Inferior parietal cortex (tissue), 1 donor: Measurements from ENCODE around the gene ZNF804A.
A peak's percentile ranks its signal among the peaks of the same experiment; 100 is the strongest.

Experiments
- DNase-seq: peaks from one replicate; pipeline ENCODE4 v3.0.0-alpha.2; 2016; ENCODE audit errors: extremely low spot score

Gene ZNF804A

GRCh38 chr2:184598316-184599053 lies at the start of gene ZNF804A:
ZNF804A (plus strand) TSS chr2:184598529; CDS start chr2:184598960, 431 bp downstream.
- peak; percentile 55 for DNase-seq

- DNase-seq = no peak
These were observed 49.2 kb upstream of the ZNF804A start for GRCh38 chr2:184549153-184549552.

DNA sequence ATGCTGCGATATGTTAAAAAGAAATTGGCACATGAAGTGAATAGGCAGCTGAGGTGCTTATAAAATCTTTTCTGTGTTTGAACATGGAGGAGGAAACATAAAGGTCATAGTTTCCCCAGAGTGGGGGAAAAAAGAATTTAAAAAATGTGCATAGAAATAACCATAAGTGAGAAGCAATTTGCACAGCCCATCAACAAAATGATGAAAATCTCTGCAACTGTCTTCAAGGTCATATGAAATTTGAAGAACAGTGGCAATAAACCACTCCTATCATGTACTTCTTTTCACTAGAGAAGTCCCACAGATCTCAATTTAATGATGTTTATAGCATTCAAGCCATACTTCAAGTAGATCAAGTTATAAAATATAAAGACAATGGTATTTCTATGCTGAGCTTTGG lies 46.7 kb upstream of the ZNF804A start:
- DNase-seq = no peak

GRCh38 chr2:184554736-184555135 lies 43.6 kb upstream of the ZNF804A start:
- DNase-seq = no peak

GRCh38 chr2:184555352-184555751 lies 43.0 kb upstream of the ZNF804A start:
- no peak for DNase-seq

DNA sequence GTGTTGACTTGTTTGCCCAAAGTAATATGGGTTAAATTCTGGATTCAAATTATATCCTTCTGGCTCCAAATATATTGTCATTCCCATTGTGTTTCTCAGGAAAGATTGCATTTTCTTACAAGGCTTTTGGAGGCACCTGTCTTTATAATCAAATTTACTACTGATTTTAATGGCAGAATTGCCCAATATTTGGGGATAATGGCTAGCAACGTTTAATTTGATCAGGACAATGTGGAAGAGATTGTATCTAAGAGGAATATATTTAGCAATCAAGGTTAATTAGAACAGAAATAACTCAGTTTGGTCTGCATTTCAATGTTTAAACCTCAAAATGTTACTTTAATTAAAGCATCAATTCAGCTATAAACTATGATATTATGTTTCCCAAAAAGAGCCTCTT lies 41.7 kb upstream of the ZNF804A start:
- no peak for DNase-seq

DNA sequence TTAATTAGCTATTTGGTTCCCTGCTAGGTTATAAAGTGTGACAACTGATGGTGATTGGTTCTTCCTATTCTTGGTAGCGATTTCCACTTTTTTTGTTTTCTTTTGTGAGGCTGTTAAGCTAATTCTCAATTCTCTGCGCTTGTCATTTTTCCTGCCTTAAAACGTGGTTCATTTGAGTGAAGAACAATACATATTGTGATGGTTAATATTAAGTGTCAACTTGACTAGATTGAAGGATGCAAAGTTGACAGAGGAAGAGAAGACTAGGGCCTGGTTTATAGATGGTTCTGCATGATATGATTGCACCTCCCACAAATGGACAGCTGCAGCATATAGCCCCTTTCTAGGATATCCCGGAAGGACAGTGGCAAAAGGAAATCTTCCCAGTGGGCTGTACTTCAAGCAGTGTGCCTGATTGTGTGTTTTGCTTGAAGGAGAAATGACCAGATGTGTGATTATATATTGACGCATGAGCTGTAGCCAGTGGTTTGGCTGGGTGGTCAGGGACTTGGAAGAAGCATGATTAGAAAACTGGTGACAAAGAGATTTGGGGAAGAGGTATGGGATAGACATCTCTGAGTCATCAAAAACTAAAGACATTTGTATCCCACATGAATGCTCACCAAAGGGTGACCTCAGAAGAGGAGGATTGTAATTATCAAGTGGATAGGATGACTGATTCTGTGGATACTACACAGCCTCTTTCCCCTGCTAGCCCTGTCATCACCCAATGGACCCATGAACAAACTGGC lies 39.4 kb upstream of the ZNF804A start:
- no peak for DNase-seq

- DNase-seq = no peak
These were observed 37.7 kb upstream of the ZNF804A start for GRCh38 chr2:184560603-184561002.

GRCh38 chr2:184562532-184562931 lies 35.8 kb upstream of the ZNF804A start:
- DNase-seq = no peak

GRCh38 chr2:184564092-184564491 lies 34.2 kb upstream of the ZNF804A start:
- DNase-seq = peak; percentile 16

DNA sequence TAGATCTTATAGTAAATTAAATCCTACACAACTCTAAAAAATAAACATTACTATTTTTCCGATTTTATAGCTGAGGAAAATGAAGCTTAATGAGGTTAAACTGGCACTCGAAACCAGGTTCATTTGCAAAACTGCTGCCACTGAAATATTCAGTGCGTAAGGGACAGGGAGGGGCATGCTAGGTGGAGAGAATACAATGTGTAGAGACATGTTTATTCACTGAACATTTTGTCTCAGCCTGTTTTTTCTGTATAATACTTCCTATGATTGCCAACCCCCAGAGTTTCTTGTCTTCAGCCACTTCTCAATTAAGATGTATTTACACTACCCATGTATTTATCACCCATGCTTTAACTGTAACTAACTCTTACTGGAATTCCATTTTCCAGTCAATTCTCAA lies 31.6 kb upstream of the ZNF804A start:
- no peak for DNase-seq

DNA sequence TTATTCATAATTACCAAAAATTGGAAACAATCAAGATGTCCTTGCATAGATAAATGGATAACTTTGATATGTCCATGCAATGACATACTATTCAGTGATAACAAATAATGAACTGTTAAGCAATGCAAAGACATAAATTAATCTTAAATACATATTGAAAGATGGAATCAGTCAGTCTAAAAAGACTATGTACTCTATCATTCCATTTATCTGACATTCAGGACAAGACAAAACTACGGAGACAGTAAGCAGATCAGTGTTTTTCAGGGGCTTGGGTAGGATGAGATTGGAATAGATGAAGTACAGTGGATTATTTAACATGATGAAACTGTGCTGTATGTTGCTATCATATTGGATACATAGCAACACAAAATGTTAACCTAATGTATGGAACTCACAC lies 21.3 kb upstream of the ZNF804A start:
- DNase-seq = no peak

DNA sequence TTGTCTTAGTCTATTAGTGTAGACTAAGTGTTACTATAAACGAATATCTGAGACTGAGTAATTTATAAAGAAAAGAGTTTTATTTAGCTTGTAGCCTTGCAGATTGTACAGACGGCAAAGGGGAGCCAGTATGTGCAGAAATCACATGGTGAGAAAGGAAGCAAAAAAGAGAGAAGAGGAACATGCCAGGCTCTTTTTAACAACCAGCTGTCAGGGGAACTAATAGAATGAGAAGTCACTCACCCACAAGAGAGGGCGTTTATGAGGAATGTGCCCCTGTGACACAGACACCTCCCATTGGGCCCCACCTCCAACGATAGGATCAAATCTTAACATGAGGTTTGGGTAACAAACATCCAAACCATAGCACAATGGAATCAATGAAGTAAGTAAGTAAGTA lies 20.6 kb upstream of the ZNF804A start:
- DNase-seq = no peak

DNA sequence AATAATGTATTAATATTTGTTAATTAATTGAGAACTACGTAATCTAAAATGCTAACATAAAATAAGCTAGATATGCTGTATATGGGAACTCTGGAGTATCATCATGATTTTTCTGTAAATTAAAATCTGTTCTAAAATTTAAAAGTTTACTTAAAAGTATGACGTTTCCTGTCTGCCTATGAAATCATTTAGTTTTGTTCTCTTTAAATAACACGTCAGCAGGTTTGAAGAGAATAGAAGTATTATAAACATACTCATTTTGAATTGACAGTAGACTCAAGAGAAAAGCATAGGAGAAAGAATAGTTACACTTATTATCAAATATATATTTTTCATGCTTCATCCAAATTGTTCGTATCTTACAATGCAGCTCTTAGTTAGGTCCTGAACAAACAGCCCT lies 19.1 kb upstream of the ZNF804A start:
- no peak for DNase-seq

DNA sequence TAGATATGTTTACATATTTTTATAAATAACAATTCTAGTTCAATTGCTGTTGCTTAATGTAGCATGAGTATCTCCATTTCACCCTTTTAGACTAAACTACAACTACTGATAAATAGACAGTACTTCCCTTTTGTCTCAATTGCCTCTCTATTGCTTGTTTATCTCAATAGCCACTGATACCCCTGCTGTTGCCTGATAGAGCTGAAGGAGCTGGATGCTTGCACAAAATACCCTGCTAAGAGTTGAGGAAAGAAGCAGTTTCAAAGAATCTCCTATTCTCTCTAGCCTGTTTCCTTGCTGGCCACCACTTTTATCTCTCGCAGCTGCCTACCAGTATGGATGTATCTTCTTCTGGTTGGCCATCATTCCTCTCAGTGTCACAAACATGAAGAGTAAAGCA lies 16.9 kb upstream of the ZNF804A start:
- DNase-seq = no peak

DNA sequence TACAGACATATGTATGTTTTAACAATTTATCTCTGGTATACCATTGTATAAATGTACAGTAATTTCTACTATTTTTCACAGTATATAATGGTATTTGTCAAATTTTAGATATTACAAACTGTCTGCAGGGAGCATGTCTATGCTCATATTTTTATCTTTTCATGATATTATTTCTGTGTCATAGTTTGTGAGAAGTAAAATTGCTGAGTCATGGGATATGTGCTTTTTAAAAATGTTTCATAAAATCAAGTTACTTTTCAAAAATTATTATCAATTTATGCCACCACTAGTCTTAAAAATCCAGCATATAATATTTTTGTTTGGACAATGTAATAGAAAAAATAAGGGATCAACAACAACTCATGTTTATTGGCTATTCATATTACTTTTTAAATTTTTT lies 9.1 kb upstream of the ZNF804A start:
- DNase-seq = no peak

DNA sequence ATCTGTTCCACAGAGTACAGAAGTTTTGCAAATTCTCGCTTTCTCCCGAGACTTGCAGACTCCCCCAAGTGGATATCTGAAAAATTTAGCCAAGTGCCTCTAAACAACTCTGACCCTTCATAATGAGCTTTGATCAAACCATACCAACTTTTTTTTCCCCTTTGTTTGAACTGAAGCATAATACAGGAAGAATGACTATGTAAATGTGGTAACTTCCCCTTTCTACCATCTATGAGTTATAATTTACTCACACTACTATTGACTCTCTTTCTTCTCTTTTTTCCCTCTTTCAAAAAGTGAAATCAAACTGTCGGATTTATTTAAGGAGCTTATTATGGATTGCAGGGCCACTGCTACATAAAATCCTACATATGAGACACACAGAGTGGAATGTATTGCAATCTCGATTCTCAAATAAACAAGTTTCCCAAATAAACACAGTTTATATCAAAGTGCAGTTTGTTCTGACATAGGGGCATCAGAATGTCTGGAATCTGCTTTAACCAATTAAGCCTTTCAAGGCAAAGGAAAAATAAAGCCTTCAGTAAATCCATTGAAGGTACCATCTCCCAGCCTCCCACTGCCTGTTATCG lies 1.4 kb upstream of the ZNF804A start:
- DNase-seq = peak; percentile 58

DNA sequence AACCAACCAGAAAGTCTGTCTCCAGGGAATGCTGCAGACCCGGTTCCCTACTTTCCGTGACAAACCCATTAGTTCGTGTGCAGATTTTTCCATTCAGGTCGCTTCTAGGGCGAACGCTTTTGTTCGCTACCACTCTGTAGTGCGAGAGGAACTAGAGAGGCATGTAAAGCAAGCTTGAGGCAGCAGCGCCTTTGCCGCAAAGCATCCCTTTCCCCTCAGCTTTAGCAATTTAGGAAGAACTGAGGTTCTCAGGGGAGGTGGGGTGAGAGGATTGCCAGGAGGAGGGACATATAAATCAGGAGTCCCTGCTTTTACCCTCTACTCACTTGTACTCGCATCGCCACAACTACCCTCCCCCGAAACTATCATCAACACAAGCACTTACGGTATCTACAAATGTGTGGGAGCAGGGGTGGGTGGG lies 748 bp upstream of the ZNF804A start:
- DNase-seq = peak; percentile 66

- no peak for DNase-seq
These were observed 370 bp upstream of the ZNF804A start for GRCh38 chr2:184598002-184598315.

DNA sequence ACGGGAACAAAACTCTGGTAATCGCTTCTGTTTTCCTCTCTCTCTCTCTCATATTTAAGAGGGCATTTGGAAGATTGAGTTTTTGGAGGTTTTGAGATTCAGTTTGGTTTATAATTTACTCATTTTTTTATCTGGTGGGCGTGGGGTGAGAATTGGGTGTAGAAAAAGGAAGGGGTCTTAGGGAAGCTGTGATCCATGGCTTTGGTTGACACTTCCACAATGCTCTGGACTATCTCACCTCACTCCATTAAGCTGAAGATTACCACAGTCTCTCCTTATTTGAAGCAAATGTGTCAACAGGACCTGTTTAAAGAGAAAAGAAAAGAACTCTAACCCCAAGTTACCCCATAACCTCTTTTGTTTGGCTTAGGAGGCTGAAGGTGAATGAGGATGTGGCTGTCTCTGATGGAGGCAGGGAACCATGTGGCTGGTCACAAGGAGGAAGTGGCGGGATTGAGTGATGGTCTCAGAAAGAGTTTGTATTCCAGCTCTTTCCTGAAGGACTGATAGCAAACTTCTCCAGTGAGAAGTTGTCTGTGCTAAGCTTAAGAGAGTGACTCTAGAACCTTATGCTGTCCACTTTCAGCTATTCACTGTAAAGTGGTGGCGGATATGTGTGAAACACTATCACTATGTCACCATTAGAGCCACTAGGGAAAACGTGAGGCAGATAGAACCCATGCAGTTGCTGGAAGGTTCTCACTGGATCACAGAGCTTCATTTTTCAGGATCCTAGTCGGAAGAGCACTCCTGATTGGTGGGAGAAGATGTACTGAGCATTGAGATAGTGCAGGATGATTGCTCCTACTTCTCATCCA lies 934 bp downstream of the ZNF804A start:
- DNase-seq = peak; percentile 53

DNA sequence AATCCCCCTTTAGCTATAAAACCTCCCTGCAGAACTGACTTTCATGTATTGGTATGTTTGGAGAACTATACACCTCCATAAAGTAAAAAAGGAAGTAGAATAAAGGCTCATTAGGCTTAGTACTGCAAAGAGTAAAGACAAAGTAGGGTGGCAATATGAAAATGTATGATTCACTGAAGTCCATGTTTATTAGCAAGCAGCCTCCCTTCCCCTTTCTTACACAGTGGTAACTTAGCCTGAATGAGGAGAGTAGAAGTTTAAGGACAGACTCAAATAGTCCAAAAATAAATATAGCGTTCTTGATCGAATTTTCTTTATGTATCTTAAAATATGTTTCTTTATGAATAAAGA lies 1.5 kb downstream of the ZNF804A start:
- DNase-seq = no peak

GRCh38 chr2:184602734-184603133 lies 4.4 kb downstream of the ZNF804A start:
- no peak for DNase-seq
